Stimulated activated CD4-positive, alpha-beta T cell treated with anti-CD3 and anti-CD28 coated beads, Interleukin-2, amount 100 ng/mL, for 24 hours (primary cell): Measurements from ENCODE around the gene PPP3CB.
"Not testable (repeated sequence)": the region's sequence is repeated elsewhere in the genome, so short reads cannot be mapped to it uniquely, and the experiment has no call there.

Source experiments
- DNase-seq, 2 donors: peaks; one replicate each; pipeline ENCODE4 v3.0.0-alpha.2; 2020

PPP3CB gene

DNA sequence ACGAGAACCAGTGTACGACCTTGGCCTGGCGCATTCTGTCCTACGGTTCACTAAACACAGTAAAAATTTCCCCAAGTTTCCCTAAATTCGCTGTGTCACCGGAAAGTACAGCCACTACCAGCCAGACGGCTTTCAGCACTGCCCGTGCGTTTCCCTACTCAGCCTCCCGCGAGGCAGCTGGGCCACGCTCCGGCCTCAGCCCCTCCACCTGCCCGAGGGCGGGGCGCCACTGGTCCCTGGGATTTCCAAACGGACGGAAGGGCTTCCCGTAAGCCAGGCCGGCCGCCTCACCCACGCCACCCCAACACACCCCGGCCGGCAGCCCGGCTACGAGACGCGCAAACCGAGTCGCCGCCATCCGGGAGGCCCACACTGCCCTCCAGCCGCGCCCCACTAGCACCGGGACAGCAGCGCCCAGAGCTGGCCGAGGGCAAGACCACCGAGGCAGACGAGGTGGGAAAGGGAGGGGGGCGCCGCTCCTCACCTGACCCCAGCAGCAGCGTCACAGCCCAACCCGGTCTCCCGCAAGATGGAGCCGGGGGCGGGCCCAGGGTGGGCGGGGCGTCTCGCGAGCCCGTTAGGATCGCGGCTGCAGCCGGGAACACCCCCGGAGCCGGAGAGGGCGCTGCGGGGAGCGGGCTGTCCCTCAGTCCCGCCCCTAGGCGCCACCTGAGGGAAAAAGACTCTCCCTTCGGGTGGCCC lies 82.1 kb downstream of the PPP3CB start, which contains the start of gene ANXA7:
Gene ANXA7 (minus strand): TSS at position 531 of the 702 bp plus-strand sequence. CDS start 13,202 bp downstream, outside the sequence.
- peak; percentile 96 to 97 for DNase-seq

DNA sequence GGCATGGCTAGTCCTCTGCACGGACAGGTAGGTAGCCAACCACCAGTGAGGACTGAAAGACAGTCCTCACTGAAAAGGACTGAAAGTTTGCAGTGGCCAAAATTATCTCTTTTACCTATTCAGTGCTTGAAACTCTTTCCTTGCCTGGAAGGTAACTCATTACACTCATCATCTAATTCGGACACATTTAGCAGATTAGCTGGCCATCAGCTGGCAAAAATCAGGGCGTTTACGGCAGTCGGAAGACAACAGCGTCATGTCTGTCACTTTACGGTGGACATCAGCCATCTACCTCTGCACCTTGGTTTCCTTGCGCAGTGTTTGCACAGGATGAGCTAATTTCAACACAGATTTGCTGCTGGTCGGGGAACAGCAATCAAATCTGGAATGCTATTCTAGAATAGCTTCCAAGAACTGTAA lies 82.7 kb downstream of the PPP3CB start:
- DNase-seq, result peak in 1 of 2 donors; percentile 38

DNA sequence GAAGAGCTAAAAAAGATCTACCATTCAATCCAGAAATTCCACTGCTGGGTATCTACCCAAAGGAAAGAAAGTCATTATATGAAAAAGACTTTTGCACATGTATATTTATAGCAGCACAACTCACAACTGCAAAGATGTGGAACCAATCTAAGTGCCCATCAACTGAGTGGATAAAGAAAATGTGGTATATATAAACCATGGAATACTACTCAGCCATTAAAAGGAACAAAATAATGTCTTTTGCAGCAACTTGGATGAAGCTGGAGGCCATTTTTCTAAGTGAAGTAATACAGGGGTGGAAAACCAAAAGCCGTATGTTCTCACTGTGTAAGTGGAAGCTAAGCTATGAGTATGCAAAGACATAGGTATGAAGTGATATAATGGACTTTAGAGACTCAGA lies 84.9 kb downstream of the PPP3CB start:
- DNase-seq, result no peak

DNA sequence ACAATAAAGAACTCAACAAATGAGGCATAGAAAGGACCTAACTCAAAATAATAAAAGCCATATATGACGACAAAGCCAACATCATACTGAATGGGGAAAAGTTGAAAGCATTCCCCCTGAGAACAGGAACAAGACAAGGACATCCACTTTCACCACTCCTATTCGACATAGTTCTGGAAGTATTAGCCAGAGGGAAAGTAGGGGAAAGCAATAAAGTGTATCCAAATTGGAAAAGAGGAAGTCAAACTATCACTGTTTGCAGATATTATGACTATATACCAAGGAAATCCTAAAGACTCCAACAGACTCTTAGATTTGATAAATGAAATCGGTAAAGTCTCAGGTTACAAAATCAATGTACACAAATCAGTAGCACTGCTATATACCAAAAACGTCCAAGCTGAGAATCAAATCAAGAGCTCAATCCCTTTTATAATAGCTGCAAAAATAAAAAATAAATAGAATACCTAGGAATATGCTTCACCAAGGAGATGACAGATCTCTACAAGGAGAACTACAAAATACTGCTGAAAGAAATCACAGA lies 86.8 kb downstream of the PPP3CB start:
- DNase-seq, result no peak

DNA sequence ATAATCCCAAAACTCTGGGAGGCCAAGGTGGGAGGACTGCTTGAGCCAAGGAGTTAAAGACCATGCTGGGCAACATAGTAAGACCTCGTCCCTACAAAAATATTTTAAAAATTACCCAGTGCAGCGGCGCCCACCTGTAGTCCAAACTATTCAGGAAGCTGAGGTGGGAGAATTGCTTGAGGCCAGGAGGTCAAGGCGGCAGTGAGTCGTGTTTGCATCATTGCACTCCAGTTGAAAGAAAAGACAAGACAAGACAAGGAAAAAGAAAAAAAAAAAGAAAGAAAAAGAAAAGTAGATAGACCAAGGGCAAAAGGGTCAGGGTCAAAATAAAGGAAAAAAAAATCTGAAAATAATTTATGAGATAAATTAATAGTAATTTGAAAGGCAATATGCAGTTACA lies 87.8 kb downstream of the PPP3CB start:
- DNase-seq, result no peak

DNA sequence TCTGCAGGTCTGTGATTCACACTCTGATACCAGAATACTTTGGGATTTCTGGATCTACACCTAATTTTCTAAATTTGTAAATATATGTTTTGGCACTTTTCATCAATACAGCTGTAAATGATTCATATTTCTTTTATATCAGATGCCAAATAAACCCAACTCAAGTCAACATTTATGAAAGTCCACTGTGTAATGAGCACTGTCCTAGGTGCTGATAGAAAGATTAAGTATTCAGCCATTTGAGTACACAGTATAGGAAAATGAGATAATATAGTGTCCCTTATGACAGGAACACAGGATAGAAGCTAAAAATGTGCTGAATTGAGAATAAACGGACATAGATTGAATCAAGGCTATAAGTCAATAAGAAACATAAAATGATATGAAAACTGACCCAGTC lies 88.3 kb downstream of the PPP3CB start:
- no peak for DNase-seq

DNA sequence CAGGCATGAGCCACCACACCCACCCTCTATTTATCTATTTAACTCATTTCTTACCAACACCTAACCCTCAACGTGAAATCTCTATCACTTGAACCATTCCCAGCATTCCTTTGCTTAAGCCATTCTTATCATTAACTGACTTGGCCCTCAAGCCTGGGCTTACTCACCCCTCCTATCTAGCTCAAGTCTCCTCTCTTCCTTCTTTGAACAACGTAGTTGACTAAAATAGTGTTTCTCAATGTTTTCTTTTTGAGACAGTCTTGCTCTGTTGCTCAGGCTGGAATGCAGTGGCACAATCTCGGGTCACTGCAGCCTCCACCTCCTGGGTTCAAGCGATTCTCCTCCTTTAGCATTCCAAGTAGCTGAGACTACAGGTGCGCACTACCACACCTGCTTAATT lies 89.0 kb downstream of the PPP3CB start:
- DNase-seq, result no peak

DNA sequence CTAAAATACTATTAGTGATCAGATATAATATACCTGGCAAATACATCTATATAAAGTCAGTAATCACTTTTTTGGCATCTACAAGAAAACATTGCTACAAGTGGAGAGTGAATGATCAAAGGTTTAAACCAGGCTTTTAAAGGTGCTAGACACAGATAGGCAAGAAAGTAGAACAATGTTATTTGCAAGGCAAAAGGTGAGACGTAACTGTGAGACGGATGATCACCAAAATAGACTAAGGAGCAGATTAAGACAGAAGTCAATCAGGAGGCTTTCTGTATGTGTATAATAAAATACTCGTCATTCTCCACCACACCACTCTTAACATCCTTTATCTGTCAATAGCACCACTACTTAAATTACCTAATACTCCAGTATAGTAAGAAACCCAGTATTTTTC lies 90.3 kb downstream of the PPP3CB start:
- DNase-seq, result no peak

DNA sequence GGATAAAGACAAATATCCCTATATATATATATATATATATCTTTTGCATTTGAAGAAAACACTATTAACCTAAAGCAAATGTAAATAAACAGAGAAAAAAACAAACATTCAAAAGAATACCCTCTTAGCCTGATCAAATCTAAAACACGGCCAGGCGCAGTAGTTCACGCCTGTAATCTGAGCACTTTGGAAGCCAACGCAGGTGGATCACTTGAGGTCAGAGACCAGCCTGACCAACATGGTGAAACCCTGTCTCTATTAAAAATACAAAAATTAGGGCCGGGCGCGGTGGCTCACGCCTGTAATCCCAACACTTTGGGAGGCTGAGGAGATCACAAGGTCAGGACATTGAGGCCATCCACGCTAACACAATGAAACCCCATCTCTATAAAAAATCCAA lies 91.1 kb downstream of the PPP3CB start:
- DNase-seq, result no peak

DNA sequence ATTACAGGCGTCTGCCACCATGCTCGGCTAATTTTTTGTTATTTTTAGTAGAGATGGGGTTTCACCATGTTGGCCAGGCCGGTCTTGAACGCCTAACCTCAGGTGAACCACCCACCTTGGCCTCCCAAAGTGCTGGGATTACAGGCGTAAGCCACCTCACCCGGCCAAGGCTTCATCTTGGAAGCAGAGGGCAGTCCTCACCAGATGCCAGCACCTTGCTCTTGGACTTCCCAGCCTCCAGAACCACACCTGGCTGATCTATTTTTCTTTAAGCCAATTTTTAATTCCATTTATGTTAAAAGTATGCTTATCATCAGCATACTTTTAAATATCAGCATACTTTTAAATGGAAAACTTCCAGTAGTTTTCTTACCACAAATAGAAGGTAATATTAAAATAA lies 94.2 kb downstream of the PPP3CB start:
- DNase-seq, result no peak

DNA sequence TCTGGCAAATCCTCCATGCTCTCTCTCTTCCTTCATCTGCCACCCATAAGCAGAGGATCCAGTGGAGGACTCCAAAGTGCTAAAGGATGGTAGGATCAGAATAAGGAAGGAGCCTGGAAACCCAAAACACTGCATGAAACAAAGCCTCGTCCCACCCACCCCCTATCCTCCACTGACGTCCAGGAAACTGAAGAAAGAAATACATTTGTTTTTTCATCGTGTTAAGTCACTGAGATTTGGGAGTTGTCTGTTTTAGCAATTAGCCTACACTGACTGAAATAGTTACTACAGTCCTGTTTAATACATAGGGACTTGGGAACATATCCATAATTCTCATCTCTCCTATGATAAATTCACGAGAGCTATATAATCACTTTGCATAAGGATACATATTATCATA lies 96.8 kb downstream of the PPP3CB start:
- DNase-seq, result no peak

DNA sequence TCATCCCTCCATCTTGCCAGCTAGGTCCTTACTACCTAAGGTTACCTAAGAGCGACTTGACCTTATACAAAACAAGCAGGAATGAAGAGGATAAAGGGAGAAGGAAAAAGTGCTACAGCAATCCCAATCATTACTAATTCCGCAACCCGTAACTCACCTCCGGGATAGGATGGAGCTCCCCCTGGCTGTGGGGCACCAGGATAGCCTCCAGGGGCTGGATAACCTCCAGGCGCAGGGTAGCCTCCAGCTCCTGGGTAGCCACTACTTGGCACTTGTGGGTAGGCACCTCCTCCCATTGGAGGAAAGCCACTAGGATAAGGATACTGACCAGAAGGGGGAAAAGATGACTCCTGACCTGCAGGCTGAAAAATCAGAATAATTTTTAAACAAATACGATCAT lies 97.8 kb downstream of the PPP3CB start:
- DNase-seq, result no peak

DNA sequence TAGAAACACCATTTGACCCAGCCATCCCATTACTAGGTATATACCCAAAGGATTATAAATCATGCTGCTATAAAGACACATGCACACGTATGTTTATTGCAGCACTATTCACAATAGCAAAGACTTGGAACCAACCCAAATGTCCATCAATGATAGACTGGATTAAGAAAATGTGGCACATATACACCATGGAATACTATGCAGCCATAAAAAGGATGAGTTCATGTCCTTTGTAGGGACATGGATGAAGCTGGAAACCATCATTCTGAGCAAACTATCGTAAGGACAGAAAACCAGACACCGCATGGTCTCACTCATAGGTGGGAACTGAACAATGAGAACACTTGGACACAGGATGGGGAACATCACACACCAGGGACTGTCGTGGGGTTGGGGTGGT lies 101.5 kb downstream of the PPP3CB start:
- not testable (repeated sequence) for DNase-seq

DNA sequence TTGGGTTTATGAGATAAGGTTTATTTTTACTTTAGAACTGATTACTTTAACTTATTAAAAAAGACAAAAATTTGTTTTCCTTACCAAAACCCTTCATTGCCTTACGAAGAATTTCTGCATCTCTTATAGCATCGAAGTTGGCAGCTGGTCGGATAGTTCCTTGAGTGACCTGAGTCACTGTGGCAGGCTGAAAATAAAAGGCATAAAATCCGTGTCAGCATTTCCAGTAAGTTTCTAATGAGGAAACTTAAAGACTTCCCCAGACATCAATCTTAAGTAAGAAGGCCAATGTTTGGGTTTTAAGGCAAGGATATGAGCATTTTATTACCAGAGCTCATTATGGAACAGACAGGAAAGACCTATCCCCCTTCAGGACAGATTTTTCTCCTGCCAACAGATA lies 107.6 kb downstream of the PPP3CB start:
- no peak for DNase-seq

DNA sequence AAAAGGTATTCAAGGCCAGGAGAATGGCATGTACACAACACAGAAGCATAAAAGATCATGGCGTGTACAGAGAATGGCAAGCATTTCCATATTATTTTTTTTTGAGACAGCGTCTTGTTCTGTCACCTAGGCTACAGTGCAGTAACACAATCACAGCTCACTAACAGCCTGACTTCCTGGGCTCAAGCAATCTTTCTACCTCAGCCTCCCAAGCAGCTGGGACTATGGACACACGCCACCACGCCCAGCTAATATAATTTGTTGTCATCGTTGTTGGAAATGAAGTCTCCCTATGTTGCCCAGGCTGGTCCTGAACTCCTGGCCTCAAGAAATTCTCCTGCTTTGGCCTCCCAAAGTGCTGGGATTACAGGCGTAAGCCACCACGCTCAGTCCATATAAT lies 109.2 kb downstream of the PPP3CB start:
- DNase-seq, result no peak
